Activated T-cell treated with anti-CD3 and anti-CD28 coated beads, Interleukin-2, amount 50 U/mL, for 4 hours (primary cell): ENCODE data around the gene CPLX1. TPM values are rescaled to one million over a fixed set of nuclear protein-coding genes. Genes with fewer than 3 reads are reported as not detected.

Source experiments
- ATAC-seq, 2 donors: fragments of 200-7000 bp; cut with Tn5 transposase; one replicate each; pipeline ENCODE4 v1.10.0; 2021
- DNase-seq: peaks from one replicate; pipeline ENCODE4 v3.0.0-alpha.2; 2020
- H3K27me3 Mint-ChIP-seq: one replicate; pipeline ENCODE4 v1.8.0; 2021; ENCODE audit warnings: low read depth, mixed read lengths
- H3K36me3 Mint-ChIP-seq: one replicate; pipeline ENCODE4 v1.8.0; 2022; ENCODE audit warnings: mixed read lengths; ENCODE audit not compliant: insufficient read depth
- H3K4me1 Mint-ChIP-seq: one replicate; pipeline ENCODE4 v1.8.0; 2021; ENCODE audit warnings: low read depth, mixed read lengths
- H3K4me3 Mint-ChIP-seq: one replicate; pipeline ENCODE4 v1.8.0; 2021; ENCODE audit warnings: mild to moderate bottlenecking, moderate library complexity, mixed read lengths
- H3K9me3 Mint-ChIP-seq: one replicate; pipeline ENCODE4 v1.8.0; 2021; ENCODE audit warnings: mixed read lengths
- total RNA-seq, 3 donors: library from RNA; stranded (reverse); gene quantifications; one replicate each; pipeline ENCODE4 v1.2.1, GENCODE V29; 2021

The CPLX1 gene
- total RNA-seq, 3 donors from 2014 or later, result 0.50 to 1.0 (median 0.58) TPM

DNA sequence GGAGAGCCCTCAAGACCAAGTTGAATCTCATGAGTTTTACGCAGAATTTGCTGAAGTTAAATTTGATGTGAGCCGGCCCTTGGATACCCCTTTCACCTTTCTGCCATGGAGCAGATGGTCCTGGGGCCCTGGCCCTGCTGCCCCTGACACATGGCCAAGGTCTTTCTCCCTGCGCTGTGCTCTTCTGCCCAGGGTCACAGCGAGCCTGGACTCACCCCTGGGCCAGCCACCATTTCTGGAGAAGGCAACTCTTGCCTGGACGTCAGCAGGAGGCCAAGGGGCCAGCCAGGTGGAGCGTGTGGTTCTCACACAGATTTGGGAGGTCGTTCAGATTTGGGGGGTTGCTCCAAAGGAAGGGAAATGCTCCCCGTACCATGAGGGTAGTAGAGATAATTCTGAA lies 90.3 kb downstream of the CPLX1 start:
- H3K36me3 Mint-ChIP-seq, result peaks cover 24% of the 10 kb centered on the region
- ATAC-seq (no peak), DNase-seq (no peak)
- H3K9me3 Mint-ChIP-seq, result no peaks in the 10 kb centered on the region
- no peak overlapping the region for H3K4me3 Mint-ChIP-seq
- H3K27me3 Mint-ChIP-seq, result no peaks in the 10 kb centered on the region
- no peaks in the 10 kb centered on the region for H3K4me1 Mint-ChIP-seq

Other genes starting within 250 kb of the CPLX1 start
- not detected for gene TMEM271, start 249.8 kb downstream of the CPLX1 start, total RNA-seq
- 10 to 100 TPM in 2 of 3 donors, 1 to 10 TPM in 1; 8.3 to 10.5 (median 10.3) TPM for gene PDE6B, start 200.6 kb downstream of the CPLX1 start, total RNA-seq
- 100 to 1,000 TPM; 227 to 249 (median 244) TPM for gene ATP5ME, start 151.9 kb downstream of the CPLX1 start, total RNA-seq
- gene MYL5, start 151.6 kb downstream of the CPLX1 start, total RNA-seq, result 10 to 100 TPM; 13.7 to 16.0 (median 15.1) TPM
- gene SLC49A3, start 137.0 kb downstream of the CPLX1 start, total RNA-seq, result under 1 TPM; 0.48 to 0.79 (median 0.53) TPM
- gene PCGF3, start 120.3 kb downstream of the CPLX1 start, total RNA-seq, result 10 to 100 TPM; 20.7 to 27.8 (median 23.0) TPM
- 100 to 1,000 TPM; 140 to 161 (median 148) TPM for gene GAK, start 106.2 kb upstream of the CPLX1 start, total RNA-seq
- gene TMEM175, start 106.3 kb upstream of the CPLX1 start, total RNA-seq, result 10 to 100 TPM; 12.5 to 15.6 (median 14.7) TPM
- gene DGKQ, start 147.4 kb upstream of the CPLX1 start, total RNA-seq, result 10 to 100 TPM; 11.2 to 21.5 (median 14.8) TPM
- gene IDUA, start 160.9 kb upstream of the CPLX1 start, total RNA-seq, result 10 to 100 TPM; 13.5 to 18.3 (median 14.4) TPM
- gene SLC26A1, start 167.3 kb upstream of the CPLX1 start, total RNA-seq, result under 1 TPM in 1 of 3 donors, not detected in 2; 0.05 TPM
- gene FGFRL1, start 185.5 kb upstream of the CPLX1 start, total RNA-seq, result 10 to 100 TPM; 20.4 to 29.6 (median 20.6) TPM